Measurements from ENCODE around the gene GPR183.

Gene GPR183

GRCh38 chr13:99290894-99291293, 16.3 kb downstream of the GPR183 start:
- no peak for DNase-seq

- DNase-seq = no peak
Observed at GRCh38 chr13:99289674-99290337, 17.4 kb downstream of the GPR183 start.

- no peak for DNase-seq
Observed at GRCh38 chr13:99289271-99289670, 17.9 kb downstream of the GPR183 start.

- no peak for DNase-seq
Observed at GRCh38 chr13:99288089-99288488, 19.1 kb downstream of the GPR183 start.

GRCh38 chr13:99287551-99287950, 19.6 kb downstream of the GPR183 start:
- no peak for DNase-seq

- DNase-seq = no peak
Observed at GRCh38 chr13:99285432-99286182, 21.6 kb downstream of the GPR183 start.

GRCh38 chr13:99282264-99283231, 24.7 kb downstream of the GPR183 start:
- DNase-seq = no peak

GRCh38 chr13:99281811-99282263, 25.4 kb downstream of the GPR183 start:
- no peak for DNase-seq

- no peak for DNase-seq
Observed at GRCh38 chr13:99280166-99280565, 27.0 kb downstream of the GPR183 start.

GRCh38 chr13:99279637-99280036, 27.6 kb downstream of the GPR183 start:
- no peak for DNase-seq

- DNase-seq = no peak
Observed at GRCh38 chr13:99278843-99279242, 28.4 kb downstream of the GPR183 start.

- no peak for DNase-seq
Observed at GRCh38 chr13:99278200-99278599, 29.0 kb downstream of the GPR183 start.

GRCh38 chr13:99277629-99278028, 29.6 kb downstream of the GPR183 start:
- no peak for DNase-seq

- DNase-seq = no peak
Observed at GRCh38 chr13:99276706-99277105, 30.5 kb downstream of the GPR183 start.

GRCh38 chr13:99275093-99275469, 32.1 kb downstream of the GPR183 start:
- DNase-seq = no peak

- no peak for DNase-seq
Observed at GRCh38 chr13:99273128-99273527, 34.1 kb downstream of the GPR183 start.

GRCh38 chr13:99272481-99272880, 34.7 kb downstream of the GPR183 start:
- no peak for DNase-seq

- no peak for DNase-seq
Observed at GRCh38 chr13:99271249-99271648, 36.0 kb downstream of the GPR183 start.

- no peak for DNase-seq
Observed at GRCh38 chr13:99270518-99270917, 36.7 kb downstream of the GPR183 start.

- peak; percentile 31 for DNase-seq
Observed at GRCh38 chr13:99269627-99270241, 37.5 kb downstream of the GPR183 start.

- no peak for DNase-seq
Observed at GRCh38 chr13:99268822-99269221, 38.4 kb downstream of the GPR183 start.

- DNase-seq = no peak
Observed at GRCh38 chr13:99267927-99268326, 39.3 kb downstream of the GPR183 start.

- no peak for DNase-seq
Observed at GRCh38 chr13:99266827-99267226, 40.4 kb downstream of the GPR183 start.
